GM12891 (cell line): ENCODE measurements around the gene UFM1.

ENCODE experiments used
- POLR2AphosphoS5 ChIP-seq: IDR thresholded peaks from 2 replicates; pipeline ENCODE4 v1.6.1; 2011; ENCODE audit warnings: low read depth, low read length, control low read depth
- TAF1 ChIP-seq: IDR thresholded peaks from 2 replicates; pipeline ENCODE4 v1.6.1; 2011; ENCODE audit warnings: low read depth, low read length, control low read depth

GRCh38 chr13:38325426-38325825 lies 24.2 kb upstream of the UFM1 start:
- no peak for TF ChIP-seq TAF1
- TF ChIP-seq POLR2AphosphoS5: no peak
